ENCODE measurements around the gene SPRED2. TPM values are rescaled to one million over a fixed set of nuclear protein-coding genes. Genes with fewer than 3 reads are reported as not detected.

SPRED2 gene
- polyA plus RNA-seq, 1 donor from 2014 or later, result 5.3 TPM

- Histone ChIP-seq H3F3A (ENCODE audit: insufficient read depth, low read length, poor library complexity, severe bottlenecking) (no peaks in the 10 kb centered on the region), H2AFZ (ENCODE audit: low read depth, low read length) (no peak overlapping the region), H3K9me3 (ENCODE audit: low read length) (no peaks in the 10 kb centered on the region), H3K27me3 (ENCODE audit: insufficient read depth, low read depth, low read length) (no peaks in the 10 kb centered on the region), H3K9me2 (ENCODE audit: insufficient read depth, low read length) (no peaks in the 10 kb centered on the region), H3K4me2 (ENCODE audit: low read length) (no peak overlapping the region), H3K9ac (ENCODE audit: low read length) (no peak overlapping the region), H3K36me3 (ENCODE audit: insufficient read depth, low read length) (no peaks in the 10 kb centered on the region), H4K20me1 (ENCODE audit: insufficient read depth) (no peaks in the 10 kb centered on the region), H3K4me3 (ENCODE audit: low read length) (no peak overlapping the region), H3K27ac (ENCODE audit: low read length) (no peak overlapping the region), H3K79me2 (replicated peaks; ENCODE audit: insufficient read depth, low read length) (no peaks in the 10 kb centered on the region)
- TF ChIP-seq REST (IDR thresholded peaks at IDR 0.05; ENCODE audit: borderline replicate concordance) (no peak), SMC3 (conservative IDR thresholded peaks at IDR 0.05; ENCODE audit: poor library complexity) (no peak), MXI1 (conservative IDR thresholded peaks at IDR 0.05; ENCODE audit: poor library complexity, severe bottlenecking) (no peak), RAD21 (conservative IDR thresholded peaks at IDR 0.05) (no peak), TAF1 (IDR thresholded peaks at IDR 0.05; ENCODE audit: low read depth) (no peak), EZH2 (IDR thresholded peaks at IDR 0.05; ENCODE audit: borderline replicate concordance, insufficient read depth, low read length, poor library complexity, severe bottlenecking) (no peak), EP300 (conservative IDR thresholded peaks at IDR 0.05; ENCODE audit: poor library complexity, severe bottlenecking) (no peak), CTCF (IDR thresholded peaks at IDR 0.05; ENCODE audit: poor library complexity, severe bottlenecking) (no peak), POLR2AphosphoS5 (IDR thresholded peaks at IDR 0.05) (no peak)
Measured at GRCh38 chr2:65326276-65326675, 106.1 kb downstream of the SPRED2 start.

GRCh38 chr2:65325066-65325465 lies 107.3 kb downstream of the SPRED2 start:
- TF ChIP-seq TAF1 (IDR thresholded peaks at IDR 0.05; ENCODE audit: low read depth), result no peak
- no peak for TF ChIP-seq POLR2AphosphoS5 (IDR thresholded peaks at IDR 0.05)
- TF ChIP-seq RAD21 (conservative IDR thresholded peaks at IDR 0.05), result no peak
- no peak for TF ChIP-seq REST (IDR thresholded peaks at IDR 0.05; ENCODE audit: borderline replicate concordance)
- TF ChIP-seq EZH2 (IDR thresholded peaks at IDR 0.05; ENCODE audit: borderline replicate concordance, insufficient read depth, low read length, poor library complexity, severe bottlenecking), result no peak
- no peak overlapping the region for H3K9ac ChIP-seq (ENCODE audit: low read length)
- no peak overlapping the region for H3K4me3 ChIP-seq (ENCODE audit: low read length)
- no peaks in the 10 kb centered on the region for H3K79me2 ChIP-seq (replicated peaks; ENCODE audit: insufficient read depth, low read length)
- no peak overlapping the region for H3K4me2 ChIP-seq (ENCODE audit: low read length)
- no peaks in the 10 kb centered on the region for H4K20me1 ChIP-seq (ENCODE audit: insufficient read depth)
- H3K9me2 ChIP-seq (ENCODE audit: insufficient read depth, low read length), result no peaks in the 10 kb centered on the region
- no peaks in the 10 kb centered on the region for H3K27me3 ChIP-seq (ENCODE audit: insufficient read depth, low read depth, low read length)
- no peaks in the 10 kb centered on the region for H3K9me3 ChIP-seq (ENCODE audit: low read length)
- no peaks in the 10 kb centered on the region for H3F3A ChIP-seq (ENCODE audit: insufficient read depth, low read length, poor library complexity, severe bottlenecking)
- H3K27ac ChIP-seq (ENCODE audit: low read length), result no peak overlapping the region
- no peaks in the 10 kb centered on the region for H3K36me3 ChIP-seq (ENCODE audit: insufficient read depth, low read length)
- H2AFZ ChIP-seq (ENCODE audit: low read depth, low read length), result no peak overlapping the region
